DMS53 (cell line): Measurements from ENCODE around the gene MAPK12.
A peak's percentile ranks its signal among the peaks of the same experiment; 100 is the strongest.
"Not testable (repeated sequence)": the region's sequence is repeated elsewhere in the genome, so short reads cannot be mapped to it uniquely, and the experiment has no call there.

Experiments used
- DNase-seq: peaks from one replicate; lab custom pipeline; 2025; lab: John Stamatoyannopoulos, UW

The MAPK12 gene

DNA sequence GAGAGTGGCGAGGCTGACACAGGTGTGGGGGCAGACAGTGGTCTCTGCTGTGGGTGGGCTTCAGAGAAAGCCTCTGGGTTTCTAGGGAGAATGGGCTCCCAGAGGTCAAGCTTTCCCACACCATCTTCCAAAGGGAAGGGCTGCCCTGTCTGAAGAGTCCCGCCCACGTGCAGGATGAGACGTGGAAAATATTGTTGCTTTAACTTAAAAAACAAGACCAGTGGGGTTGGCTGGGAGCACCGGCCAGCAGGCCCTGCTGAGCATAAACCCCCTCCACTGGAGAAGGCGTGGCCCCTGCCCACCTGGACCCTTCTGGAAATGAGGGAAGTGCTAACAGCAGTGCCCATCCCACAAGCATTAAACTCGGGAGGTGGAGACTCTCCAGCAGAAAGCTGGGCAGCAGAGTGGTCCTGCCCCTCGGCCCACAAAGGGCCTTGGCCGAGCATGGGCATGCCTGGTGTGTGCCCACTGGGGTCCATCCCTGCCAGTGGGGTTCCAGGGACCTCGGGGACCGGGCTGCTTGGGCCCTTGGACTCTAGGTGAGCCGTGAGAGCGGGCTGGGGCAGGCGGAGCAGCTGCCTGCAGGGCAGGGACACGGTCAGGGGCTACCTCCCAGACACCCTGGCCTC is 45.3 kb downstream of the MAPK12 start:
- DNase-seq = no peak

GRCh38 chr22:50215297-50216054 is 46.0 kb downstream of the MAPK12 start:
- no peak for DNase-seq

- no peak for DNase-seq
Measured at GRCh38 chr22:50213263-50213662, 48.2 kb downstream of the MAPK12 start.

DNA sequence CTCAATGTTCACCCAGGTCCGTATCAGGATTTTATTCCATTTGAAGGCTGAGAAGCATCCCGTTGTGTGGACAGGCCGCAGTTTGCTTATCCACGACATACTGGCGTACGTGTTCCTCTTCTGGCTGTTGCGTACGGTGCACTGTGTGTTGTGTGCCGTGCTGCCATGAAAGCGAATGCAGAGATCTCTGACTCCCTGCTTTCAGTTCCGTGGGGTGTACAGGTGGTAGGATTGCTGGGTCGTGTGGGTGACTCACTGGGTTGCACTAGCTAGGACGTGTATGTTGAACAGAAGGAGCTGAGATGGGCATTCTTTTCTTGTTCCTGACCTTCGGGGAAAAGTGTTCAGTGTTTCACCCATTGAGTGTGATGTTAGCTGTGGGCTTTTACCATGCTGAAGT is 50.3 kb downstream of the MAPK12 start:
- DNase-seq = no peak

- no peak for DNase-seq
Measured at GRCh38 chr22:50210378-50211139, 50.9 kb downstream of the MAPK12 start.

DNA sequence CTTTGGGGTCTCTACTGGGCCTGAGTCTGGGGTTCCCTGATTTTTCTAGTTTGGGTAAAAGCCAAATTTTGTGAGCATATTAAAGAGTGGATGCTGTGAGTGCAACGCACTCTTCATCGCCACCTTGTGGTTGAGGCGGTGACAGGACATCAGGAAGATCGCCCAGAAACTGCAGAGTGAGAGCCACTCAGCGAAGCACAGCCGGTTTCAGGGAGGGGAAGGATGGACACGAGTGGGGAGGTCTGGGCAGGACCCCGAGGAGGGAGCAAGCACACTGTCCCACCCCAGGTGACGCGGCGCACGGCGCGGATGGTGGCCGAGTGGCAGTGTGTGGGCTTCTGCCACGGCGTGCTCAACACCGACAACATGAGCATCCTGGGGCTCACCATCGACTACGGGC is 51.6 kb downstream of the MAPK12 start:
- peak; percentile 73 for DNase-seq

GRCh38 chr22:50208939-50209892 is 52.3 kb downstream of the MAPK12 start:
- DNase-seq = peak; percentile 25

GRCh38 chr22:50208430-50208938 is 53.0 kb downstream of the MAPK12 start:
- no peak for DNase-seq

DNA sequence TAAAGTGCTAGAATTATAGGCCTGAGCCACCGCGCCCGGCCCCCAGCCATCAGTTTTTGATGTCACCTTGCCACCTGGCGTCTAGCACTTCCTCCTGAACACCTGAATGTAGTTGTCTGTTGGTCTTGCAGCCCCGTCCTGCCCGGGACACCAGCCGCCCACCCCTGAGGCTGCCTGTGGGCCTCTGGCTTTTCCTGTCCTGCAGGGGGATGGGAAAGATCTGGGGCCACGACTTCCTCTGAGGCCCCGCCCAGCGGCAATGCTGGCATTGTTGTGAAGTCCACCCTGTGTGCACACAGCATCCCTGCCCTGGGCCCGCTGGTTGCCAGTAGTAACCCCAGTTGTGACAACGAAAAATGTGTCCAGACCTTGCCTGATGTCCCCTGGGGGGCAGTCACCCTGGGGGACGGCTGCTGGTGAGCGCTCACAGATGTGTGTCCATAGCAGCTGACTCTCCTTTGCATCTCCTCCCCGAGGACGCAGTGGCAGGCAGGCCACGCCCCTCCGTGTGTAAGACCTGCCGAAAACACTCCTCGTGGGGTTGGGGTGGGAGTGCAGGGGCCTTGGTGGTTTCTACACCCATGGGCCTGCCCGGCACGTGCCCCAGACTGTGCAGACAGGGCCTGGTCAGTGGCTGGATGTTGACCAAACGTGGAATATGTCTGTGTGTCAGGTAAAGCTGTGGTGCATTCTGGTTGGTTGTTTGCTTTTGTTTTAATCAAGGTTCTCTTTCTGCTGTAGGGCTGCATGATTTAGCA is 53.9 kb downstream of the MAPK12 start:
- DNase-seq = no peak

- peak; percentile 41 for DNase-seq
Measured at GRCh38 chr22:50206599-50206998, 54.9 kb downstream of the MAPK12 start.

- DNase-seq = no peak
Measured at GRCh38 chr22:50205781-50206569, 55.5 kb downstream of the MAPK12 start.

- DNase-seq = not testable (repeated sequence)
Measured at GRCh38 chr22:50204998-50205397, 56.5 kb downstream of the MAPK12 start.

GRCh38 chr22:50204571-50204970 is 56.9 kb downstream of the MAPK12 start:
- no peak for DNase-seq

DNA sequence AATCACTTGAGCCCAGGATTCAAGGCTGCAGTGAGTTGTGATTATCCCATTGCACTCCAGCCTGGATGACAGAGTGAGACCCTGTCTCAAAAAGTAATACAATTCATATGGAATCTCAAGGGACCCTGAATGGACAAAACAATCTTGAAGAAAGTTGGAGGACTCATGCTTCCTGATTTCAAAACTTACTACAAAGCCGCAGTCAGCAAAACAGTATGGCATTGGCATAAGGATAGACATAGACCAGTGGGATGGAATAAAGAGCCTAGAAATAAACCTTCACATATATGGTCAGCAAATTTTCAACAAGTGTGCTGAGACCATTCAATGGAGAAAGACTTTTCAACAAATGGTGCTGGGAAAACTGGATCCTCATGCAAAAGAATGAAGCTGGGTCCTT is 58.2 kb downstream of the MAPK12 start:
- no peak for DNase-seq
